ENCODE measurements around the gene C5orf46.

- TF ChIP-seq EZH2phosphoT487 (IDR thresholded peaks at IDR 0.05; ENCODE audit: low read depth, severe bottlenecking, unreplicated experiment) (no peak), CTCF (IDR thresholded peaks at IDR 0.05; ENCODE audit: poor library complexity) (peak; percentile 78), EZH2 (IDR thresholded peaks at IDR 0.05; ENCODE audit: borderline replicate concordance) (no peak)
These were observed 43.6 kb upstream of the C5orf46 start for GRCh38 chr5:147949711-147950573.
